Heart right ventricle (tissue), 16 donors: ENCODE data around the gene DENND2D. TPM values are rescaled to one million over a fixed set of nuclear protein-coding genes. Genes with fewer than 3 reads are reported as not detected.
"Not testable (repeated sequence)": the region's sequence is repeated elsewhere in the genome, so short reads cannot be mapped to it uniquely, and the experiment has no call there.

ENCODE experiments used
- ATAC-seq, 8 donors: fragments of 200-7000 bp; cut with Tn5 transposase; one replicate each; pipeline ENCODE4 v1.9.1; 2020; ENCODE audit warnings: mild to moderate bottlenecking in 8 of 8, moderate library complexity in 8 of 8, moderate number of reproducible peaks in 1 of 8
- DNase-seq, 2 donors: peaks; one replicate each; pipeline ENCODE4 v3.0.0-alpha.2; 2020
- H3K27ac ChIP-seq, 10 donors: fragments of 200-600 bp; sonication (generic) in 2 of 10; one replicate each; pipeline versions ENCODE4 v1.5.0 to v1.8.0; 2020 to 2022; ENCODE audit warnings: mild to moderate bottlenecking in 3 of 10
- H3K27me3 ChIP-seq, 7 donors: fragments of 200-600 bp; one replicate each; pipeline ENCODE4 v1.8.0; 2021 to 2022; ENCODE audit warnings: mild to moderate bottlenecking in 2 of 7
- H3K36me3 ChIP-seq, 9 donors: fragments of 200-600 bp; sonication (generic) in 1 of 9; one replicate each; pipeline versions ENCODE4 v1.5.0 to v1.8.0; 2020 to 2022; ENCODE audit warnings: mild to moderate bottlenecking in 2 of 9
- H3K4me1 ChIP-seq, 9 donors: fragments of 200-600 bp; sonication (generic) in 1 of 9; one replicate each; pipeline versions ENCODE4 v1.5.0 to v1.8.0; 2020 to 2022; ENCODE audit warnings: mild to moderate bottlenecking in 4 of 9
- H3K4me3 ChIP-seq, 10 donors: fragments of 200-600 bp; sonication (generic) in 2 of 10; one replicate each; pipeline versions ENCODE4 v1.5.0 to v1.8.0; 2020 to 2022; ENCODE audit warnings: mild to moderate bottlenecking in 7 of 10, moderate library complexity in 2 of 10
- H3K9me3 ChIP-seq, 11 donors: fragments of 200-600 bp in 10 of 11; sonication (generic) in 2 of 11; one replicate each; pipeline versions ENCODE4 v1.5.0 to v1.8.0; 2013 to 2022; ENCODE audit warnings: mild to moderate bottlenecking in 2 of 11, control low read depth in 1 of 11, moderate library complexity in 1 of 11
- CTCF ChIP-seq, 9 donors: fragments of 200-600 bp; sonication (generic) in 2 of 9; IDR thresholded peaks; one replicate each; pipeline versions ENCODE4 v1.5.0 to v1.8.0; 2021 to 2022; ENCODE audit warnings: antibody characterized with exemption in 9 of 9, mild to moderate bottlenecking in 5 of 9, moderate library complexity in 1 of 9
- WGBS, 2 donors: extraction: QIAGEN DNeasy Blood & Tissue Kit; methylation state at CpG; one replicate each; pipeline ENCODE4 v1.1.7; 2013; ENCODE audit warnings: inconsistent platforms in 1 of 2; 5-methylcytosine and 5-hydroxymethylcytosine counted together
- intact Hi-C, 10 donors: fragments of 100-400 bp; cut with DNase I; formaldehyde crosslinking; loops; one replicate each; pipeline versions ENCODE4 v1.11.1 to v1.14.2; 2022
- polyA plus RNA-seq, 2 donors: library from polyadenylated mRNA; stranded (reverse); fragments of 200-250 nt; gene quantifications; one replicate each; pipeline ENCODE4 v1.2.3, GENCODE V29; 2013
- total RNA-seq, 10 donors: library from RNA; stranded (reverse); fragmentation: NEBNext Ultra II Directional in 3 of 10; extraction: Animal tissue kit (Norgen Biotek cat#: 25700) in 3 of 10; gene quantifications; one replicate each; pipeline versions ENCODE4 v1.2.1 to v1.2.4, GENCODE V29; 2021 to 2023
- donor health status: Arrhythmogenic right ventricular cardiomyopathy.
- donor health status: ischemic (EF 13 %, LVEDD 7.1; RV severe dilation, severe dysfunction).
- donor health status: healthy with polysubstance abuse.
- donor health status: DM: no; HTN: yes; CAD: no.
- donor health status: DM: no; HTN: no; CAD: no.
- donor health status: ischemic (EF 25% LVEDD 6.9; RV normal size, moderate dysfunction).
- donor health status: ischemic (EF 25% LVEDD 5.7; RV mildly dilated, moderate dysfunction).
- donor health status: healthy.
- donor health status: DM: yes; HTN: yes; CAD: no.
- donor health status: Ischemic cardiomyopathy.
- donor health status: ischemic (EF 35%, LVEDD 5.7; RV mildly dilated, moderate dysfunction).
- donor health status: nonischemic (EF 11% LVEDD 7.7; RV severe dilation, severe dysfunction).
- donor health status: DM: yes; HTN: yes; CAD: no.
- donor health status: PGD.
- donor health status: ischemic (EF 29% LVEDD 5.4; RV normal size, mild dysfunction).
- donor health status: nonischemic (EF 23%, LVEDD 6.1; RV moderate dilation, normal function).

Gene DENND2D
- total and polyA plus RNA-seq, 12 donors: 0.46 to 11.9 (median 1.0) TPM

GRCh38 chr1:111217183-111217910 lies 16.9 kb upstream of the DENND2D start:
- 72 to 79% methylated on average over 5 of the region's 5 CpGs for WGBS, 2 donors
- Histone ChIP-seq H3K27ac (peak overlapping the region in 1 of 10 donors; percentile 81), H3K4me3 (no peak overlapping the region), H3K9me3 (no peaks in the 10 kb centered on the region), H3K27me3 (no peaks in the 10 kb centered on the region), H3K36me3 (no peaks in the 10 kb centered on the region), H3K4me1 (peaks cover 0 to 91% (median 4%) of the 10 kb centered on the region in 9 donors)
- no peak for TF ChIP-seq CTCF (IDR thresholded peaks at IDR 0.05)
- intact Hi-C loops: loop anchor here in 1 of 10 donors (5.0 kb wide), 1 partner anchor 185 kb away; no protein-coding TSS in a partner anchor
- ATAC-seq (no peak), DNase-seq (no peak)

- Histone ChIP-seq H3K4me3 (no peak overlapping the region), H3K4me1 (peaks cover 0 to 85% (median 4%) of the 10 kb centered on the region in 9 donors), H3K36me3 (no peaks in the 10 kb centered on the region), H3K9me3 (no peaks in the 10 kb centered on the region), H3K27me3 (no peaks in the 10 kb centered on the region), H3K27ac (peak overlapping the region in 1 of 10 donors; percentile 81)
- WGBS, 2 donors: 89 to 90% methylated on average over 5 of the region's 5 CpGs
- DNase-seq (no peak), ATAC-seq (no peak)
- TF ChIP-seq CTCF (IDR thresholded peaks at IDR 0.05): no peak
- intact Hi-C loops: loop anchor here in 1 of 10 donors (5.0 kb wide), 1 partner anchor 186 kb away; no protein-coding TSS in a partner anchor
Measured at GRCh38 chr1:111216751-111217150, 16.3 kb upstream of the DENND2D start.

GRCh38 chr1:111215285-111215684 lies 14.8 kb upstream of the DENND2D start:
- H3K36me3 ChIP-seq, ATAC-seq, H3K27me3 ChIP-seq, H3K9me3 ChIP-seq, DNase-seq, H3K4me3 ChIP-seq: not testable (repeated sequence)
- intact Hi-C loops: loop anchor here in 1 of 10 donors (5.0 kb wide), 1 partner anchor 187 kb away; no protein-coding TSS in a partner anchor
- Histone ChIP-seq H3K27ac (peak overlapping the region in 1 of 10 donors; percentile 81), H3K4me1 (peaks cover 0 to 71% (median 4%) of the 10 kb centered on the region in 9 donors)
- WGBS, 2 donors: 91 to 97% methylated on average over 2 of the region's 2 CpGs

GRCh38 chr1:111214884-111215283 lies 14.4 kb upstream of the DENND2D start:
- ATAC-seq: no peak

More at GRCh38 chr1:111214884-111215283, 14.4 kb upstream of the DENND2D start:
- peaks cover 0 to 10% (median 0%) of the 10 kb centered on the region in 7 donors for H3K27me3 ChIP-seq
- H3K36me3 ChIP-seq: no peaks in the 10 kb centered on the region
- WGBS, 2 donors: 86 to 89% methylated on average over 7 of the region's 7 CpGs
- H3K27ac ChIP-seq: peak overlapping the region in 1 of 10 donors; percentile 81
- no peaks in the 10 kb centered on the region for H3K9me3 ChIP-seq
- H3K4me3 ChIP-seq: no peak overlapping the region
- intact Hi-C loops: loop anchor here in 1 of 10 donors (5.0 kb wide), 1 partner anchor 187 kb away; no protein-coding TSS in a partner anchor
- no peak for TF ChIP-seq CTCF (IDR thresholded peaks at IDR 0.05)
- peaks cover 0 to 67% (median 4%) of the 10 kb centered on the region in 9 donors for H3K4me1 ChIP-seq
- DNase-seq: no peak
